ENCODE measurements around the gene TLE2. TPM values are rescaled to one million over a fixed set of nuclear protein-coding genes. Genes with fewer than 3 reads are reported as not detected.

TLE2 gene
- total and polyA plus RNA-seq, 9 of the 15 experiments (the other 6 are each of a cell fraction or from before 2014, with no cell fraction given): 0.35 to 13.1 (median 6.2) TPM

- TF ChIP-seq ZBTB7A (IDR thresholded peaks at IDR 0.05; ENCODE audit: borderline replicate concordance, control insufficient read depth, low read depth, low read length) (peak; percentile 97), RAD51 (IDR thresholded peaks at IDR 0.05; ENCODE audit: borderline replicate concordance, low read depth) (no peak; the same call in 1 of the 2 replicates), RUNX1 (IDR thresholded peaks at IDR 0.05; ENCODE audit: low read depth) (no peak), CLOCK (CRISPR knock-in tag; IDR thresholded peaks at IDR 0.05; ENCODE audit: borderline replicate concordance) (no peak), PTRF (tag; IDR thresholded peaks at IDR 0.05) (0 out of 2 replicates have a peak, but pooled peaks have one; percentile 27), DPF2 (IDR thresholded peaks at IDR 0.05) (no peak), ZNF41 (CRISPR knock-in tag; conservative IDR thresholded peaks at IDR 0.05) (no peak), ZC3H4 (CRISPR knock-in tag; IDR thresholded peaks at IDR 0.05; ENCODE audit: borderline replicate concordance) (no peak), L3MBTL2 (IDR thresholded peaks at IDR 0.05) (peak; percentile 29; the same call in 1 of the 2 replicates)
- TF ChIP-seq, protein P1, sequence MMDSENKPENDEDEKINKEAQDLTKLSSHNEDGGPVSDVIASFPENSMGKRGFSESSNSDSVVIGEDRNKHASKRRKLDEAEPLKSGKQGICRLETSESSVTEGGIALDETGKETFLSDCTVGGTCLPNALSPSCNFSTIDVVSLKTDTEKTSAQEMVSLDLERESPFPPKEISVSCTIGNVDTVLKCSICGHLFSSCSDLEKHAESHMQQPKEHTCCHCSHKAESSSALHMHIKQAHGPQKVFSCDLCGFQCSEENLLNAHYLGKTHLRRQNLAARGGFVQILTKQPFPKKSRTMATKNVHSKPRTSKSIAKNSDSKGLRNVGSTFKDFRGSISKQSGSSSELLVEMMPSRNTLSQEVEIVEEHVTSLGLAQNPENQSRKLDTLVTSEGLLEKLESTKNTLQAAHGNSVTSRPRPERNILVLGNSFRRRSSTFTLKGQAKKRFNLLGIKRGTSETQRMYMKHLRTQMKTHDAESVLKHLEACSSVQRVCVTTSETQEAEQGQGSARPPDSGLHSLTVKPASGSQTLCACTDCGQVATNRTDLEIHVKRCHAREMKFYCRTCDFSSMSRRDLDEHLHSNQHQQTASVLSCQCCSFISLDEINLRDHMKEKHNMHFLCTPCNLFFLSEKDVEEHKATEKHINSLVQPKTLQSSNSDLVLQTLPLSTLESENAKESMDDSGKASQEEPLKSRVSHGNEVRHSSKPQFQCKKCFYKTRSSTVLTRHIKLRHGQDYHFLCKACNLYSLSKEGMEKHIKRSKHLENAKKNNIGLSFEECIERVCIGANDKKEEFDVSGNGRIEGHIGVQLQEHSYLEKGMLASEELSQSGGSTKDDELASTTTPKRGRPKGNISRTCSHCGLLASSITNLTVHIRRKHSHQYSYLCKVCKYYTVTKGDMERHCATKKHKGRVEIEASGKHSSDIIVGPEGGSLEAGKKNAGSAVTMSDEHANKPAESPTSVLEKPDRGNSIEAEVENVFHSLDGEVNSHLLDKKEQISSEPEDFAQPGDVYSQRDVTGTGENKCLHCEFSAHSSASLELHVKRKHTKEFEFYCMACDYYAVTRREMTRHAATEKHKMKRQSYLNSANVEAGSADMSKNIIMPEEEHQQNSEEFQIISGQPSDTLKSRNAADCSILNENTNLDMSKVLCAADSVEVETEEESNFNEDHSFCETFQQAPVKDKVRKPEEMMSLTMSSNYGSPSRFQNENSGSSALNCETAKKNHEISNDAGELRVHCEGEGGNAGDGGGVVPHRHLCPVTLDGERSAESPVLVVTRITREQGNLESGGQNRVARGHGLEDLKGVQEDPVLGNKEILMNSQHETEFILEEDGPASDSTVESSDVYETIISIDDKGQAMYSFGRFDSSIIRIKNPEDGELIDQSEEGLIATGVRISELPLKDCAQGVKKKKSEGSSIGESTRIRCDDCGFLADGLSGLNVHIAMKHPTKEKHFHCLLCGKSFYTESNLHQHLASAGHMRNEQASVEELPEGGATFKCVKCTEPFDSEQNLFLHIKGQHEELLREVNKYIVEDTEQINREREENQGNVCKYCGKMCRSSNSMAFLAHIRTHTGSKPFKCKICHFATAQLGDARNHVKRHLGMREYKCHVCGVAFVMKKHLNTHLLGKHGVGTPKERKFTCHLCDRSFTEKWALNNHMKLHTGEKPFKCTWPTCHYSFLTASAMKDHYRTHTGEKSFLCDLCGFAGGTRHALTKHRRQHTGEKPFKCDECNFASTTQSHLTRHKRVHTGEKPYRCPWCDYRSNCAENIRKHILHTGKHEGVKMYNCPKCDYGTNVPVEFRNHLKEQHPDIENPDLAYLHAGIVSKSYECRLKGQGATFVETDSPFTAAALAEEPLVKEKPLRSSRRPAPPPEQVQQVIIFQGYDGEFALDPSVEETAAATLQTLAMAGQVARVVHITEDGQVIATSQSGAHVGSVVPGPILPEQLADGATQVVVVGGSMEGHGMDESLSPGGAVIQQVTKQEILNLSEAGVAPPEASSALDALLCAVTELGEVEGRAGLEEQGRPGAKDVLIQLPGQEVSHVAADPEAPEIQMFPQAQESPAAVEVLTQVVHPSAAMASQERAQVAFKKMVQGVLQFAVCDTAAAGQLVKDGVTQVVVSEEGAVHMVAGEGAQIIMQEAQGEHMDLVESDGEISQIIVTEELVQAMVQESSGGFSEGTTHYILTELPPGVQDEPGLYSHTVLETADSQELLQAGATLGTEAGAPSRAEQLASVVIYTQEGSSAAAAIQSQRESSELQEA (IDR thresholded peaks at IDR 0.05; ENCODE audit: low read depth): no peak
- TF ChIP-seq, protein P2, sequence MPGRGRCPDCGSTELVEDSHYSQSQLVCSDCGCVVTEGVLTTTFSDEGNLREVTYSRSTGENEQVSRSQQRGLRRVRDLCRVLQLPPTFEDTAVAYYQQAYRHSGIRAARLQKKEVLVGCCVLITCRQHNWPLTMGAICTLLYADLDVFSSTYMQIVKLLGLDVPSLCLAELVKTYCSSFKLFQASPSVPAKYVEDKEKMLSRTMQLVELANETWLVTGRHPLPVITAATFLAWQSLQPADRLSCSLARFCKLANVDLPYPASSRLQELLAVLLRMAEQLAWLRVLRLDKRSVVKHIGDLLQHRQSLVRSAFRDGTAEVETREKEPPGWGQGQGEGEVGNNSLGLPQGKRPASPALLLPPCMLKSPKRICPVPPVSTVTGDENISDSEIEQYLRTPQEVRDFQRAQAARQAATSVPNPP (IDR thresholded peaks at IDR 0.05; ENCODE audit: borderline replicate concordance, insufficient read depth, insufficient read length): no peak
- TF ChIP-seq, protein P3, sequence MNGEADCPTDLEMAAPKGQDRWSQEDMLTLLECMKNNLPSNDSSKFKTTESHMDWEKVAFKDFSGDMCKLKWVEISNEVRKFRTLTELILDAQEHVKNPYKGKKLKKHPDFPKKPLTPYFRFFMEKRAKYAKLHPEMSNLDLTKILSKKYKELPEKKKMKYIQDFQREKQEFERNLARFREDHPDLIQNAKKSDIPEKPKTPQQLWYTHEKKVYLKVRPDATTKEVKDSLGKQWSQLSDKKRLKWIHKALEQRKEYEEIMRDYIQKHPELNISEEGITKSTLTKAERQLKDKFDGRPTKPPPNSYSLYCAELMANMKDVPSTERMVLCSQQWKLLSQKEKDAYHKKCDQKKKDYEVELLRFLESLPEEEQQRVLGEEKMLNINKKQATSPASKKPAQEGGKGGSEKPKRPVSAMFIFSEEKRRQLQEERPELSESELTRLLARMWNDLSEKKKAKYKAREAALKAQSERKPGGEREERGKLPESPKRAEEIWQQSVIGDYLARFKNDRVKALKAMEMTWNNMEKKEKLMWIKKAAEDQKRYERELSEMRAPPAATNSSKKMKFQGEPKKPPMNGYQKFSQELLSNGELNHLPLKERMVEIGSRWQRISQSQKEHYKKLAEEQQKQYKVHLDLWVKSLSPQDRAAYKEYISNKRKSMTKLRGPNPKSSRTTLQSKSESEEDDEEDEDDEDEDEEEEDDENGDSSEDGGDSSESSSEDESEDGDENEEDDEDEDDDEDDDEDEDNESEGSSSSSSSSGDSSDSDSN (IDR thresholded peaks at IDR 0.05; ENCODE audit: borderline replicate concordance in 1 of 2, low read depth in 2 of 2, low read length in 2 of 2): no peak
These were observed 6.5 kb upstream of the TLE2 start (continued) for GRCh38 chr19:3035542-3036118.
